Caco-2 (cell line): ENCODE data around the gene TLE1. TPM values are rescaled to one million over a fixed set of nuclear protein-coding genes. Genes with fewer than 3 reads are reported as not detected.

ENCODE experiments used
- BruUV-seq: library from RNA; stranded (reverse); fragments of 400-500 nt; replicated peaks from 2 replicates; lab custom pipeline; 2021; lab: Mats Ljungman, UMichigan
- CTCF ChIA-PET: fragments of 300-600 bp; sonication (Branson Sonifier 250); formaldehyde crosslinking; loops from one replicate; lab custom pipeline; 2022; ENCODE audit warnings: antibody characterized with exemption; lab: Charles Lee
- POLR2A ChIA-PET: fragments of 300-600 bp; sonication (Branson Sonifier 250); formaldehyde crosslinking; loops from one replicate; lab custom pipeline; 2022; ENCODE audit warnings: antibody characterized with exemption; lab: Charles Lee
- DNase-seq, 2 experiments: peaks; one replicate each; pipeline versions ENCODE4 v3.0.0 to v3.0.0-alpha.2; 2020 to 2022
- H3K27me3 ChIP-seq: replicated peaks from 2 replicates; pipeline ENCODE4 v1.6.0; 2011; ENCODE audit warnings: low read length; ENCODE audit not compliant: control insufficient read depth, insufficient read depth
- H3K36me3 ChIP-seq: 2 replicates; pipeline ENCODE4 v1.5.1; 2011; ENCODE audit warnings: low read length; ENCODE audit not compliant: control insufficient read depth, insufficient read depth
- H3K4me1 ChIP-seq: fragments of 250-450 bp; sonication (Bioruptor Pico); 2 replicates; pipeline ENCODE4 v1.5.1; 2020; ENCODE audit warnings: mild to moderate bottlenecking
- H3K4me3 ChIP-seq: 2 replicates; pipeline ENCODE4 v1.5.1; 2011; ENCODE audit warnings: low read depth, mild to moderate bottlenecking, control low read depth, low read length
- H3K9me3 ChIP-seq: fragments of 250-450 bp; sonication (Bioruptor Pico); 2 replicates; pipeline ENCODE4 v1.5.1; 2020; ENCODE audit warnings: mild to moderate bottlenecking, moderate library complexity
- H3K27ac Mint-ChIP-seq: one replicate; pipeline ENCODE4 v1.8.0; 2022; ENCODE audit warnings: mixed read lengths; ENCODE audit not compliant: unreplicated experiment
- H3K27me3 Mint-ChIP-seq: one replicate; pipeline ENCODE4 v1.8.0; 2022; ENCODE audit warnings: mixed read lengths; ENCODE audit not compliant: insufficient read depth, unreplicated experiment
- H3K36me3 Mint-ChIP-seq: one replicate; pipeline ENCODE4 v1.8.0; 2022; ENCODE audit warnings: mild to moderate bottlenecking, mixed read lengths; ENCODE audit not compliant: insufficient read depth, unreplicated experiment
- H3K4me1 Mint-ChIP-seq: one replicate; pipeline ENCODE4 v1.8.0; 2022; ENCODE audit warnings: low read depth, mixed read lengths; ENCODE audit not compliant: unreplicated experiment
- H3K4me3 Mint-ChIP-seq: one replicate; pipeline ENCODE4 v1.8.0; 2022; ENCODE audit warnings: mild to moderate bottlenecking, moderate library complexity, mixed read lengths; ENCODE audit not compliant: unreplicated experiment
- H3K9me3 Mint-ChIP-seq: one replicate; pipeline ENCODE4 v1.8.0; 2022; ENCODE audit warnings: mixed read lengths; ENCODE audit not compliant: unreplicated experiment
- CTCF ChIP-seq, 2 experiments: fragments of 200-600 bp in 1 of 2; IDR thresholded peaks; 1 replicate in 1 of 2; 2 replicates in 1 of 2; pipeline versions ENCODE4 v1.5.1 to v1.8.0; 2011 to 2022; ENCODE audit warnings: antibody characterized with exemption in 1 of 2, control low read depth in 1 of 2, inconsistent platforms in 1 of 2, low read depth in 1 of 2, low read length in 1 of 2, mild to moderate bottlenecking in 1 of 2, moderate library complexity in 1 of 2; ENCODE audit not compliant: insufficient read depth in 1 of 2, severe bottlenecking in 1 of 2, unreplicated experiment in 1 of 2
- intact Hi-C: fragments of 100-400 bp; cut with micrococcal nuclease; formaldehyde crosslinking; loops from one replicate; pipeline ENCODE4 v1.10.0; 2022; ENCODE audit not compliant: unreplicated experiment
- total RNA-seq: library from RNA; stranded (reverse); gene quantifications from 2 replicates; pipeline ENCODE4 v1.2.3, GENCODE V29; 2022

TLE1 gene
- total RNA-seq, 1 experiment from 2014 or later: 18.3 TPM

- no peaks in the 10 kb centered on the region for H3K36me3 ChIP-seq
- intact Hi-C loops: no loop called here
- no peak overlapping the region for H3K4me3 Mint-ChIP-seq
- H3K9me3 ChIP-seq: no peaks in the 10 kb centered on the region
- peaks cover 10% of the 10 kb centered on the region for H3K4me1 Mint-ChIP-seq
- no peak overlapping the region for H3K27ac Mint-ChIP-seq
- ChIA-PET CTCF (no interaction called here), POLR2A (no interaction called here)
- no peaks in the 10 kb centered on the region for H3K36me3 Mint-ChIP-seq
- no peaks in the 10 kb centered on the region for H3K27me3 ChIP-seq
- no TSS peak for BruUV-seq
- no peaks in the 10 kb centered on the region for H3K27me3 Mint-ChIP-seq
- no peaks in the 10 kb centered on the region for H3K9me3 Mint-ChIP-seq
- TF ChIP-seq CTCF (IDR thresholded peaks at IDR 0.05; ENCODE audit: insufficient read depth in 1 of 2, low read depth in 1 of 2, low read length in 1 of 2, severe bottlenecking in 1 of 2, unreplicated experiment in 1 of 2): no peak
- DNase-seq: no peak
- peaks cover 8% of the 10 kb centered on the region; the same call in 1 of the 2 replicates for H3K4me1 ChIP-seq
- H3K4me3 ChIP-seq: no peak overlapping the region
Observed at GRCh38 chr9:81720450-81721086, 31.2 kb upstream of the TLE1 start.

GRCh38 chr9:81719972-81720371, 30.6 kb upstream of the TLE1 start:
- POLR2A ChIA-PET: no interaction called here
- no peaks in the 10 kb centered on the region for H3K27me3 ChIP-seq
- intact Hi-C loops: no loop called here
- peaks cover 10% of the 10 kb centered on the region for H3K4me1 Mint-ChIP-seq
- no peak for TF ChIP-seq CTCF (IDR thresholded peaks at IDR 0.05; ENCODE audit: insufficient read depth in 1 of 2, low read depth in 1 of 2, low read length in 1 of 2, severe bottlenecking in 1 of 2, unreplicated experiment in 1 of 2)
- no peak for DNase-seq
- H3K4me3 ChIP-seq: no peak overlapping the region
- H3K9me3 Mint-ChIP-seq: no peaks in the 10 kb centered on the region
- H3K27me3 Mint-ChIP-seq: no peaks in the 10 kb centered on the region
- BruUV-seq: no TSS peak
- peaks cover 8% of the 10 kb centered on the region; the same call in 1 of the 2 replicates for H3K4me1 ChIP-seq
- CTCF ChIA-PET: no interaction called here
- no peaks in the 10 kb centered on the region for H3K36me3 Mint-ChIP-seq
- no peaks in the 10 kb centered on the region for H3K36me3 ChIP-seq
- no peaks in the 10 kb centered on the region for H3K9me3 ChIP-seq
- no peak overlapping the region for H3K27ac Mint-ChIP-seq
- H3K4me3 Mint-ChIP-seq: no peak overlapping the region

- no peaks in the 10 kb centered on the region for H3K36me3 Mint-ChIP-seq
- CTCF ChIA-PET: no interaction called here
Observed at GRCh38 chr9:81718244-81718643, 28.9 kb upstream of the TLE1 start.

More at GRCh38 chr9:81718244-81718643, 28.9 kb upstream of the TLE1 start:
- Mint-ChIP-seq H3K27ac (no peak overlapping the region), H3K27me3 (no peaks in the 10 kb centered on the region), H3K9me3 (no peaks in the 10 kb centered on the region), H3K4me3 (no peak overlapping the region), H3K4me1 (peaks cover 10% of the 10 kb centered on the region)
- intact Hi-C loops: no loop called here
- no peak for DNase-seq
- Histone ChIP-seq H3K4me3 (no peak overlapping the region), H3K9me3 (no peaks in the 10 kb centered on the region), H3K27me3 (no peaks in the 10 kb centered on the region), H3K36me3 (no peaks in the 10 kb centered on the region), H3K4me1 (peaks cover 8% of the 10 kb centered on the region; the same call in 1 of the 2 replicates)
- BruUV-seq: no TSS peak
- POLR2A ChIA-PET: no interaction called here
- no peak for TF ChIP-seq CTCF (IDR thresholded peaks at IDR 0.05; ENCODE audit: insufficient read depth in 1 of 2, low read depth in 1 of 2, low read length in 1 of 2, severe bottlenecking in 1 of 2, unreplicated experiment in 1 of 2)
